ENCODE measurements around the gene SCGB3A1.

- TF ChIP-seq TAF1 (IDR thresholded peaks at IDR 0.05; ENCODE audit: low read depth, low read length) (no peak), POLR2A (IDR thresholded peaks at IDR 0.05; ENCODE audit: low read depth, low read length) (no peak), POLR2AphosphoS5 (IDR thresholded peaks at IDR 0.05; ENCODE audit: low read depth, low read length) (no peak), POU2F2 (IDR thresholded peaks at IDR 0.05; ENCODE audit: low read depth, low read length) (no peak), SPI1 (IDR thresholded peaks at IDR 0.05; ENCODE audit: low read depth, low read length) (no peak), PAX5 (IDR thresholded peaks at IDR 0.05; ENCODE audit: insufficient read depth, low read length, severe bottlenecking) (no peak)
Observed at GRCh38 chr5:180545248-180545647, 46.1 kb downstream of the SCGB3A1 start.

Measured in GM12891 (cell line).